DOHH2 (cell line): Measurements from ENCODE around the gene GAS2L3.

Experiments used
- H3F3A ChIP-seq: fragments of 200-600 bp; sonication (generic), shearing (Covaris generic); 2 replicates; pipeline ENCODE4 v1.6.0; 2016; ENCODE audit warnings: antibody characterized with exemption, mild to moderate bottlenecking; ENCODE audit not compliant: control insufficient read depth, insufficient read depth
- H3K27ac ChIP-seq: fragments of 200-600 bp; sonication (generic); 2 replicates; pipeline ENCODE4 v1.5.1; 2014; ENCODE audit warnings: low read depth, mild to moderate bottlenecking, low read length, moderate library complexity
- H3K27me3 ChIP-seq: fragments of 200-600 bp; sonication (generic); 2 replicates; pipeline ENCODE4 v1.6.1; 2014; ENCODE audit warnings: mild to moderate bottlenecking, low read length, mixed read lengths; ENCODE audit not compliant: control insufficient read depth
- H3K36me3 ChIP-seq: fragments of 200-600 bp; sonication (generic); 2 replicates; pipeline ENCODE4 v1.6.1; 2014; ENCODE audit warnings: mild to moderate bottlenecking, low read length, moderate library complexity, mixed read lengths; ENCODE audit not compliant: control insufficient read depth
- H3K4me1 ChIP-seq: fragments of 200-600 bp; sonication (generic); 2 replicates; pipeline ENCODE4 v1.6.1; 2014; ENCODE audit warnings: mild to moderate bottlenecking, low read length, mixed read lengths; ENCODE audit not compliant: control insufficient read depth
- H3K4me2 ChIP-seq: fragments of 200-600 bp; sonication (generic); 2 replicates; pipeline ENCODE4 v1.6.0; 2014; ENCODE audit warnings: mild to moderate bottlenecking, low read length, moderate library complexity
- H3K4me3 ChIP-seq: fragments of 200-600 bp; sonication (generic); 2 replicates; pipeline ENCODE4 v1.5.1; 2014; ENCODE audit warnings: mild to moderate bottlenecking, low read length, mixed read lengths
- H3K79me2 ChIP-seq: fragments of 200-600 bp; sonication (generic); 2 replicates; pipeline ENCODE4 v1.6.1; 2014; ENCODE audit warnings: mild to moderate bottlenecking, low read length, mixed read lengths; ENCODE audit not compliant: control insufficient read depth
- H3K9me2 ChIP-seq: fragments of 200-600 bp; sonication (generic); replicated peaks from 2 replicates; pipeline ENCODE4 v1.6.1; 2014; ENCODE audit warnings: mild to moderate bottlenecking, low read length, mixed read lengths; ENCODE audit not compliant: control insufficient read depth
- H3K9me3 ChIP-seq: fragments of 200-600 bp; sonication (generic); 2 replicates; pipeline ENCODE4 v1.6.1; 2014; ENCODE audit warnings: antibody characterized with exemption, low read length, mixed read lengths; ENCODE audit not compliant: control insufficient read depth, insufficient read depth
- H4K20me1 ChIP-seq: fragments of 200-600 bp; sonication (generic); 2 replicates; pipeline ENCODE4 v1.6.0; 2014; ENCODE audit warnings: low read depth, mild to moderate bottlenecking, antibody characterized with exemption, low read length, moderate library complexity; ENCODE audit not compliant: control insufficient read depth, insufficient read depth
- CTCF ChIP-seq: fragments of 200-600 bp; sonication (generic); IDR thresholded peaks from one replicate; pipeline ENCODE4 v1.5.1; 2014; ENCODE audit warnings: antibody characterized with exemption, mild to moderate bottlenecking, low read depth, low read length; ENCODE audit not compliant: poor library complexity, severe bottlenecking
- EZH2phosphoT487 ChIP-seq: fragments of 200-600 bp; sonication (generic); IDR thresholded peaks from 2 replicates; pipeline ENCODE4 v1.6.1; 2017; ENCODE audit warnings: borderline replicate concordance, mild to moderate bottlenecking, antibody characterized with exemption, low read length, moderate library complexity, mixed read lengths

Gene GAS2L3

GRCh38 chr12:100573292-100574186, at the start of gene GAS2L3:
TSS of gene GAS2L3 (plus strand) at chr12:100573684. CDS start at chr12:100594905, 21,221 bp downstream.
- Histone ChIP-seq H3K9me3 (no peaks in the 10 kb centered on the region), H3K79me2 (no peaks in the 10 kb centered on the region), H3F3A (no peaks in the 10 kb centered on the region), H3K4me1 (peaks cover 16% of the 10 kb centered on the region), H3K4me3 (peak within 1 kb of the TSS; percentile 81), H3K27ac (no peak within 1 kb of the TSS), H3K36me3 (no peaks in the 10 kb centered on the region), H4K20me1 (no peaks in the 10 kb centered on the region), H3K27me3 (no peaks in the 10 kb centered on the region), H3K9me2 (no peaks in the 10 kb centered on the region), H3K4me2 (peak within 1 kb of the TSS; percentile 70)
- TF ChIP-seq EZH2phosphoT487 (no peak), CTCF (no peak)

- Histone ChIP-seq H3K4me1 (no peaks in the 10 kb centered on the region), H3K79me2 (no peaks in the 10 kb centered on the region), H3K9me3 (no peaks in the 10 kb centered on the region), H3K36me3 (no peaks in the 10 kb centered on the region), H4K20me1 (no peaks in the 10 kb centered on the region), H3K27ac (no peak overlapping the region), H3K9me2 (no peaks in the 10 kb centered on the region), H3F3A (no peaks in the 10 kb centered on the region), H3K4me3 (no peak overlapping the region), H3K27me3 (peaks cover 2% of the 10 kb centered on the region; the same call in 1 of the 2 replicates), H3K4me2 (no peak overlapping the region)
- TF ChIP-seq CTCF (no peak), EZH2phosphoT487 (no peak)
Observed at GRCh38 chr12:100528034-100528433, 45.5 kb upstream of the GAS2L3 start.

- Histone ChIP-seq H3K79me2 (no peaks in the 10 kb centered on the region), H3K9me2 (no peaks in the 10 kb centered on the region), H4K20me1 (no peaks in the 10 kb centered on the region), H3F3A (no peaks in the 10 kb centered on the region), H3K4me2 (no peak overlapping the region), H3K36me3 (no peaks in the 10 kb centered on the region), H3K4me3 (no peak overlapping the region), H3K27ac (no peak overlapping the region), H3K27me3 (peaks cover 2% of the 10 kb centered on the region; the same call in 1 of the 2 replicates), H3K9me3 (no peaks in the 10 kb centered on the region), H3K4me1 (no peaks in the 10 kb centered on the region)
- TF ChIP-seq EZH2phosphoT487 (no peak), CTCF (no peak)
Observed at GRCh38 chr12:100528471-100529127, 44.9 kb upstream of the GAS2L3 start.
